Epithelial cell of prostate (primary cell): ENCODE results near the gene CNTNAP5.
"Not testable (repeated sequence)": the region's sequence is repeated elsewhere in the genome, so short reads cannot be mapped to it uniquely, and the experiment has no call there.

Source experiments
- DNase-seq: peaks from one replicate; pipeline ENCODE4 v3.0.0-alpha.2; 2011; ENCODE audit warnings: low read depth, low spot score
- H3K27ac ChIP-seq: fragments of 450-650 bp; 2 replicates; pipeline ENCODE4 v1.5.1; 2017; ENCODE audit warnings: mild to moderate bottlenecking

CNTNAP5 gene

DNA sequence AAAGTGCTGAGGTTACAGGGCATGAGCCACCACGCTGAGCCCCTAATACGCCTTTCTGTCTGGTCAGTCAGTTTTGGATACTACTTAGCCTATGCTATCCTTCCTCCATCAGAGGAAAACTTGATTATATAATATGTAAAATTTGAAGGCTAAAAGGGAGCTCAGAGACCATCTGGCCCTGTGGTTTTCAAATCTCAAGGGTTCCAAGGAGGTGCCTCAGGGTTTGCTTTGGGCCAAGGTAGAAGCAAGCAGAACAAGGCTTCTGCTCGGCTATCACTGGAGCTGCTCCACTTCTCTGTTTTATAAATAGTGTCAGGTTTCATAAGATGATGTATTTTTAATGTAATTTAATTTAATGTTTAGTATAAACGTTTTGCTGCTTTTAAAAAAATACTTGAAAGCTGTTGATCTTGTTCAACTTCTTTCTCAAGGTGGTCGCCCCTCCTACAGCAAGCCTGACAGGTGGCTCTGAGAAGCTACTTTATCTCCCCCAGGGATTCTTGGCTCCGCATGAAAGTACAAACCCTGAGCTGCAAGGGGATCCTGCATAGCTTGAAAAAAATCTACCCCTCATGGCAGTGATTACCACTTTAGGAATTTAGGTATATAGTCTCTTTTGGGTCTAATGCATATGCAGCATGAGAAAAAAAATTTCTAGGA is 290.3 kb downstream of the CNTNAP5 start:
- no peak overlapping the region for H3K27ac ChIP-seq
- DNase-seq: no peak

DNA sequence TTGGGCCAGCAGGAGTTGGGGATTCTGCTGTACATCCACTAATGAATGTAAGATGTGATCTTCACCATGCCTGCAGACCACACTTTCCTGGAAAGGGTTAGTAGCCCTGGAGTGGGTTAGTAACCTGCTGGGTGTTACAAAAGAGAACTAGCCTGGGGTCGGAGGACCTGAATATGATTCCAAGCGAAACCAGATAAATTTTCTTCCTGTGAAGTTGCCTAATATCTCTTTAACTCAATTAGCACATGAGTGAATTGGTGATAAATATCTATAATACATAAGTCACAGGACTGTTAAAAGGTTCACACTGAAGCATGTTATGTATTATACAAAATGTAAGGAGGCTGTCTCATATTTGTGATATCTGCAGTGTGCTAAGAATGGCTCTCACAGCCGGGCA is 291.0 kb downstream of the CNTNAP5 start:
- H3K27ac ChIP-seq: no peak overlapping the region
- no peak for DNase-seq

DNA sequence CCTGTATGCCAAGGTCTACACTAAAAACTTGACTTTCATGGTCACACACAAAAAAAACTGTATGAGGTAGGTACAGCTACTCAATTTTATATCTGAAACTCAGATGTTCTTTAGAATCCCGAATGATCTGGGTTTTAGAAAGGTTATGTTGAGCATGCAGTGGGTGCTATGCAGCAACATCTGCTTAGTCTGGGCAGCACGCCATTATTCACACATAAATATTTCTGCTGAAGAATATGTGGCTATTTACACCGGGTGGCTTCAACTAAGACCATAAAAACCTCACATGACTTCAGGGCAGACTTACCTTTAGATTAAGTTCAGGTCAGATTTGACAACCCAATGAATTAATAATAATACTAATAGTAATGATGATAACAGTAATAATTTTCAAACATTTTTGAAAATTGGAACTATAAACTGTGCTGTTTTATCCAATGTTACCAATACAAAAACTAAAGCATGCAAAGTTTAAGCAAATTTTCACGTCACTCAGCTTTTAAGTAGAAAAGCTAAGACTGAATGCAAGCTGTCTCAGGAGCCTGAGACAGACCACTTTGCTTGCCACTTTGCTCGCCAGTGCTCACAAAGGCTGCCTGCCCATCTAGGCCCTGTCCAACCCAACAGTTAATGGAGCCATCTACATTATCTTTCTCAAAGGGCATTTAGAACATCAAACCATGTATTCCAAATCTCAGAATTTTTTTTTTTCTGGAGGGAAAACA is 292.0 kb downstream of the CNTNAP5 start:
- no peak overlapping the region for H3K27ac ChIP-seq
- DNase-seq: no peak

DNA sequence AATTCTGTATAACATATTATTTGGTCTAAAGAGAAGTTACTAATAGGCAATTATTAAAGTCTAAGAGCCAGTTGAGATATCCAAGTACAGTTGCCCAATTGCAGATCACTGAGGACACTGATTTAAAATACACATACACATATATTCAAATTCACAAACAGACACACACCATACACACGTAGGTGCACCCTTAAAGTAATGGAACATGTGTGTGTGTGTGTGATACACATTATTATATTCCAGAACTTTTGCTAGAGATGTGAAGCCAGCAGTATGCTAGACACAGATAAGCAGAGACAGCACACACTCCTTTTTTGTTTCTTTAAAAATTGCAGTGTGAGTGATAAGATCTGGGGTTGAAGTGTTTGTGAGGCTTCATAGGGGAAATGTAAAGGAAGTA is 292.5 kb downstream of the CNTNAP5 start:
- H3K27ac ChIP-seq: no peak overlapping the region
- no peak for DNase-seq

DNA sequence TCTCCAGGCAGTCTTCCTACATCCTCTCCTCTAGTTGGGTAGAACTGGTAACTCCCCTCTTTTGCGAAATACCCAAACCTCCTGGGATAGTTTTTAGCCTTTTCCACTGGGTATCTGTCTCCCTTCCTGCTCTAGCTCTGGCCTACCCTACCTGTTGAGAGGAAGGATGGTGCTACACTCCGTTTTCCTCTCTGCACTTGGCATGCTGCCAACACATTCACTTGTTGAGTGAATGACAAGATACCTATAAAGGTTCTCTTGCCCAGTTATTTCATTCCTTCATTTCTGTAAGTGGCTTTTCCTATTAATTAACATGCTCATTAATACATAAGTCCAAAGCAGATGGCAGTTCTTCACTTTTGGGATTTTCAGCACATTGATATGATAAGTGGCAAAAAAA is 293.8 kb downstream of the CNTNAP5 start:
- DNase-seq: no peak
- no peak overlapping the region for H3K27ac ChIP-seq

DNA sequence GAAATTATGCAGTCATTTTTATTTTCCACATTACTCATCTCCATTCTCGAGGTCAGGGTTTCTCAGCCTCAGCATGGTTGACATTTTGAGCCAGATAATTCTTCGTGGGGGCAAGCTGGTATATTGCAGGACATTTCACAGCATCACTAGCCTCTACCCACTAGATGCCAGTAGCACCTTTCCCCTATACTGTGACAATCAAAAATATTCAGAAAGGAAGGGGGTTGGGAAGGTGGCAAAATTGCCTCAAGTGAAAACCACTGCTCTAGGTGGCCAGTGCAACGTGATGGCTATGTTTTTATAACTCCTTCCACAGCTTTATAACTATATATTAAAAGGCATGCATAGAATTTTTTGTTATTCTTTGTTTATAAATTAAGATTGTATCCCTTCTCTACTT is 294.5 kb downstream of the CNTNAP5 start:
- no peak for DNase-seq
- H3K27ac ChIP-seq: no peak overlapping the region

DNA sequence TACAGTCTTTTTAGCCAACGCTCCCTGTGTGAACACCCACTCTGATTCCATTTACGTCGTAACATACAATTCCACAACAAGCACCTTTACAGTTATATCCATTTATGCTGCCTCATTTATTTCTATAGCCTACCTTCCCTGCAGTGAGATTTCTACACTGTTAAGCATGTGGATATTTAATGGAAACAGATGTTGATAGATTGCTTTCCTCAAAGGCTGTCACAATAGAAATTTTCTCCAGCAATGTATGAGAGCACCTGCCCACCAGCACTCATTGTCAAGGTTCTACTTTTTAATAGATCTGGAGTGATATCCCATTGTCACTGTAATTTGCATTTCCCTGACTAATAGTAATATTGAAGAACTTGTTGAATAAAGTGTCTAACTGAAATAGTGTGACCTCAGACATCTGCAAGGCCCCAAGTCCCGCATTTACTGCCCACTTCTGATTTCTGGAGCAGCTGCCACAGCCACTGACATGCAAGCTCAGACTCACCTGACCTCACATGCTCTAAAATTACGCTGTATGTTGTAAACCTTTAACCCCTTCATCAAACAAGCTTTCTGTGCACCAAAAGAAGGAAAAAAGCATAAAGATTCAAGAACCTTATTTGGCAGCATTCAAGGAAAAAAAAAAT is 295.1 kb downstream of the CNTNAP5 start:
- H3K27ac ChIP-seq: no peak overlapping the region
- no peak for DNase-seq

DNA sequence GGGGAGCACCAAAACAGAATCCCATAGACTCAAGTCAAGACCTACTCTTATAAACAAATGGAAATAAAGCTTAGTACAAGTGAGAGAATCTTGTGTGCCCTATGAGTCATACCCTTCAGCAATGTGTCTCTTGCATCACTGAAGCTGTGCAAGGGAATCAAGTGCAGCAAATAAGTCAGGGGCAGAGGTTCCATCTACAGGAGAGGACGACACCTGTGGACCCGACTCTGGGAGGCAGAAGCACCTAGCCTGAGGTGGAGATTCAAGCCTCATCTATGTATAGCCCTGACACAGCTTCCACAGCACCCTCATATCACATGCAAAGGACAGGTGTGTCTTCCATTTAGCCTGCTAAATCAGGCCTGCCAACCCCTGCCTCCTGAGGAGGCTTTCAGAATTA is 298.2 kb downstream of the CNTNAP5 start:
- H3K27ac ChIP-seq: no peak overlapping the region
- no peak for DNase-seq

DNA sequence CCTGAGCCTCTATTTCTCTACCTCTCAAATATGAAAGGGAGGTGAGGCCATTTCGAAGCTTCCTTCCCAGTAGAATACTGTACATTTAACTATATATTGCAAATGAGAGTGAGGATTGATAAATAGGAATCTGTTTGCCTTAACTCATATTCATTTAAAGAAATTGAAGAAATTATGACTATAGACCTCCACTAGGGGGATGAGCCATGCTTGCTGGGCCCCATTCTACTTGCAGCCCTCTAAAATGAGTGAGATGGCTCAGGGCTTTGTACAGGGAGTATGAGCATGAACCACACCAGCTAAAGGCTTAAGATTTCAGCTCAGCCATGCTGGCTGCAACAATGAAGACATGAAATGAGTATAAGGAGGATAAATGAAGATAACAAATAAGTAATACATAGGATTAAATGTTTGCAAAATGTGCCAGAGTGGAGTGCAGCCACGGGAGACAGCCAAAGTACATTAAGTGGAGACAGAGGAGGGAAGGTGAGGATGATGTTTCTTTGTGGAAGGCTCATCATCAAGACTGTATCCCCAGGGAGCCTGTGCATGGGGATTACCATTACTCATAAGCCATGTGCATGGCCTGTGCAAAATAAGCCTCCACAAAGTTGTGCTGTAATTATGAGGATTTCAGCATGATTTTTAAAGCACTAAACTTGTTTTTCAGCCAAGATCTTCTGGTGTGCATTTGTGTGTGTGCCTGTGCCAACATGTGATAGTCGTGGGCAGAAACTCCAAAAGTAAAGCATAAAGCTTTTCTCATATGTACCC is 300.8 kb downstream of the CNTNAP5 start:
- no peak overlapping the region for H3K27ac ChIP-seq
- no peak for DNase-seq

DNA sequence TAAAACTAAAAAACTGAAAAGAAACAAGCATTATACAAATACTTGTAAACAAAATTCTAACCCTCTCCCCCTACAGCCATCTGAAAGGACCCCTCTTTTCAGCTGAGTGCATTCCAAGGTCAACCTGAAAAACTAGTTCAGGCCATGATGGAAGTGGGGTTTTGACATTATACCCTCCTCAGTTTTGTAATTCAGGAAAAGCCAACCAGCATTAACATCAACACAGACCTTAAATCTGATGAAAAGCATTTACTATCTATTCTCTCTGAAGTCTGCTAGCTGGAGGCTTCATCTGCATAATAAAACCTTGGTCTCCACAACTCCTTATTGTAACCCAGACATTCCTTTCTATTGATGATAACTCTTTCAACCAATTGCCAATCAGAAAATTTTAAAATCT is 302.2 kb downstream of the CNTNAP5 start:
- no peak for DNase-seq
- H3K27ac ChIP-seq: no peak overlapping the region

DNA sequence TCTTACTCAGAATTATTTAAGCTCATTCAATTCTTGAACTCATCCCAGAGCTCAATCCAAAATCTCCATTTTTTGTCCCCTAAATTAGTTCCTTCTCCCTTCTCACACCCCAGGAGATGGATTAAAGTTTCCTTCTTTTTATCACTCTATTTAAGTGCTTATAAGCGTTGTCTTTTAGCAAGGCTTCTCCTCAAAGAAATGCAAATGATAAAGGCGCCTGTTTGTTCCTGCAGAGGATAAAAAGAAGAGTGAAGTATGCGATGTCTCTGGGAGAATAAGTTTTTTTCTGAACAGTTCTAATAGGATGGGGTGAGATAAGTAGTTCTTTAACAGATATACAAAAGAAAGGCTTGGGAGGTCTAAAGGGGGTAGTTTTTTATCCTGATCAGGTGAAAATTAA is 303.3 kb downstream of the CNTNAP5 start:
- no peak for DNase-seq
- H3K27ac ChIP-seq: no peak overlapping the region

DNA sequence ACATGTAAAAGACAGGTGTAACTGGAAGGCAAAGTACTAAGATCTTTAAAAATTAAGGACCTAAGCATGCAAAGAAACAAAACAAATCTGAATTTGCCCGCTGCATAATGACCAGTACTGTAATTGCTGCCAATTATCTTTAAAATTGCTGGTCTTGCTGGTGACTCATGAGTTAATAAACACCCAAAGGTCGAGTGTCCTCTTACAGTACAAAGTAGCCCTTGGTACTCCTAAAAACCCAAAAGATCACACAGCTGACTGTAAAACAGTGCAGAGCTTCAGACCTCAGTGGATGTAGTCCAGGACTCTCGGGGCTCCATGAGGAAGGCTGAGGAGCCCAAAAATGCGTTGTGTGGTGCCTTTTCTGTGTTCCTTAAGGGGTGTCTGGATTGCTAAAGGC is 308.7 kb downstream of the CNTNAP5 start:
- DNase-seq: no peak
- no peak overlapping the region for H3K27ac ChIP-seq

DNA sequence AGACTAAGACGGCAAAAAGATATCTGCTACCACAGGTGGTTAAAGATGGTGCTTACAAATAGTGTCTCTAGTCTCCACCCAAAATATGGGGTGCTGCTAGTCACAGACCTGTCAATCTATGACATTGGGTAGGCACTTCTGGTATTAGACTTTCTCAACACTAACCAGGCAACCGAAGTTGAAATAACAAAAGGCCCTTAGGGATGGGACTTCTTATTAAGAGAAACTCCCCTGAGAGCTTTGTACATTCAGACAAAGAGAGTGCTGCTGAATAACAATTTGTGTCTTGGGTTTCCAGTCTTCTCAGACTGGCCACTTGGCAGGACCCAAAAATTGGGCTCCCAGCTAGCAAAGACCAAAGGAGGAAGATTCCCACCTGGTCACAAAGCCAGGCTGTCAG is 310.0 kb downstream of the CNTNAP5 start:
- no peak overlapping the region for H3K27ac ChIP-seq
- no peak for DNase-seq

DNA sequence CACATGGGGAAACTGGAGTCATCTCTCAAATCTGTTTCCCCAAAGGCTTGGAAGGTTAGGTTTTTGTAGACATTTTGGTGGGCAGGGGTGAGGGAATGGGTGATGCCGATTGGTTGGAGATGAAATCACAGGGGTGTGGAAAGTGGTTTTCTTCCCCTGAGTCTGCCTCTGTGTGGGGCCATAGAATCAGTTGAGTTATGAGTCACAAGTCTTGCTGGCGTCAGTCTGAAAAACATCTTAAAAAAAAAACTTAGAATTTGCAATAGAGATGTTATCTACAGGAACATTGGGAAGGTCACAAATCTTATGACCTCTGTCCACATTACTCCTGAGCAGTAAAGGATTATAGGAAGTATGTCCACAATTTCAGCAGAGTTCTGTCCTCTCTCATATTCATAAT is 314.6 kb downstream of the CNTNAP5 start:
- no peak overlapping the region for H3K27ac ChIP-seq
- no peak for DNase-seq

DNA sequence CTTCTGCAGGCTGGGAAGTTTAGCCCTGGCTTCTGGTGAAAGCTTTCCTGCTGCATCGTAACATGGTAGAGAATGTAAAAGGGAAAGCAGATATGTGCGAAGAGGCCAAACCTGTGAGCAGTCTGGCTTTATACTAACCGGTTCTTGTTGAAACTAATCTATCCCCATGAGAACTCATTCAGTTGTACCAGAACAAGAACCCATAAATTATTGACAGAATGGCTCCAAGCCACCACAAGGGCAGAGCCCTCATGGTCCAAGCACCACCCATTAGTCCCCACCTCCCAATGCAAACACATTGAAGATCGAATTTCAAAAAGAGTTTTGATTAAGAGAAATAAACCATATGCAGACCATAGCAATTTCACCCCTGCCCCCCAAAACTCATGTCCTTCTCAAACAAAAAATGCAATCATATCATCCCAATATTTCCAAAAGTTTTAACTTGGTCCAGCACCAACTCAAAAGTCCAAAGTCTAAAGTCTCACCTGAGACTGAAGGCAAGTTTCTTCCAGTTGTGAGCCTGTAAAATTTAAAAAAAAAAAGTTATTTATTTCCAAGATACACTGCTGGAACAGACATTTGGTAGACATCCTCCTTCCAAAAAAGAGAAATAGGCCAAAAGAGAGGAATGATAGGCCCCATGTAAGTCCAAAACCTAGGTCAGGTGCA is 318.9 kb downstream of the CNTNAP5 start:
- H3K27ac ChIP-seq: no peak overlapping the region
- DNase-seq: no peak

DNA sequence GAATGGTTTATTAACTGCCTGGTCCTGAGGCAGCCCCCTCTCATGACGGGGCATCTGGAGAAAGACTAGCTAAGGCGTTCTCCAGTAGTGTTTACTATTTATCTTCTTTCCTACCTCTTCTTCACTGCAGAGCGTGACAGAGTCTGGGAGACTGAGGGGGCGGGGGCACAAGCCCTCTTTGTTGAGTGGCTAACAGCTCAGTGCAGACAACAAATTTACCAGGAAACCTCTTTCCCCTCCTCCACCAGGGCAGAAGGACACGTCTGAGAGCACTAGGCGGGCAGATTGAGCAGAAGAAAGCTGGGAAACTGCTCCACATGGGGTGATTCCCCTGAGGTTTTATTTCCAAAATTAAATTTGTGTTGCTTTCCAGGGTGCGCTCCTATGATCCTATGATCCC is 322.1 kb downstream of the CNTNAP5 start:
- H3K27ac ChIP-seq: no peak overlapping the region

DNA sequence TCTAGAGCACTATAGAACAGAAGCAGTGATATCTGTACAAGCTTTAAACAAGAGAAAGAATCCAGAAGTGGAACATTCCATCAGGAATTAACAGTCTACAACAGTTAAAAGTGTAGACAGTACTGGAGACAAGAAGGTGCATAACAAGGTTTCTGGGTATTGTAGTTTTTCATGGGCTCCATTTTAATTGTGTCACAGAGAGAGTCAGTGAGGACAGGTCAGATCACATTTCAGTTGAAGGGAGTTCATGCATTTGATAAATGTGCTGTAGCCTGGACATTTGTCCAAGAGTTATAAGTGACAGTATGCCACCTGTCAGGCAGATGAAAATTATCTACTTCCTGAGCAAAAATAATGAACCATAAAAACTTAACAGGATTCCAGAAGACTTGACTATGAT is 328.6 kb downstream of the CNTNAP5 start:
- no peak for DNase-seq
- H3K27ac ChIP-seq: no peak overlapping the region

More for the DNA sequence above, 322.1 kb downstream of the CNTNAP5 start:
- DNase-seq: no peak

DNA sequence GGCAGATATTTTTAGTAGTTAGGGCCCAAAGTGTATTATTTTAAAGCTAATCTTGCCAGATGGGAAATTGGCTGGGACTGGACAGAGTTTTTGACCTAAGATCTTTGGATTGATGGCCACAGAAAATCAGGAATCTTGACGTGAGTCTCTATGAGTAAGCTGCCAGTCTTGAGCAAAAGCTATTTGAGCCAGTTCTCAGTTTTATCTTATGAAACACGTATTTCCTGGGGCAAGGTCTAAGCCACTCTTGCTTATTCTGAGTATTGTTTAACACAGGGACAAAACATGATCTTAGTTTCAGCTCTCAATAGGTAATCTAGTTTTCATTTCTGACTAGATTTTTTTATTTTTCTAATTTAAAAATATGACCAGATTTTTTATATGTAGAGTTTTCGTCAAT is 329.4 kb downstream of the CNTNAP5 start:
- H3K27ac ChIP-seq: no peak overlapping the region
- no peak for DNase-seq

DNA sequence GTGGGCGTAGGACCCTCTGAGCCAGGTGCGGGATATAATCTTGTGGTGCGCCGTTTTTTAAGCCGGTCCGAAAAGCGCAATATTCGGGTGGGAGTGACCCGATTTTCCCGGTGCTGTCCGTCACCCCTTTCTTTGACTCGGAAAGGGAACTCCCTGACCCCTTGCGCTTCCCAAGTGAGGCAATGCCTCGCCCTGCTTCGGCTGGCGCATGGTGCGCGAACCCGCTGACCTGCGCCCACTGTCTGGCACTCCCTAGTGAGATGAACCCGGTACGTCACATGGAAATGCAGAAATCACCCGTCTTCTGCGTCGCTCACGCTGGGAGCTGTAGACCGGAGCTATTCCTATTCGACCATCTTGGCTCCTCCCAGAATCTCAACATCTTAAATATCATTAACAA is 336.9 kb downstream of the CNTNAP5 start:
- not testable (repeated sequence) for H3K27ac ChIP-seq, DNase-seq

DNA sequence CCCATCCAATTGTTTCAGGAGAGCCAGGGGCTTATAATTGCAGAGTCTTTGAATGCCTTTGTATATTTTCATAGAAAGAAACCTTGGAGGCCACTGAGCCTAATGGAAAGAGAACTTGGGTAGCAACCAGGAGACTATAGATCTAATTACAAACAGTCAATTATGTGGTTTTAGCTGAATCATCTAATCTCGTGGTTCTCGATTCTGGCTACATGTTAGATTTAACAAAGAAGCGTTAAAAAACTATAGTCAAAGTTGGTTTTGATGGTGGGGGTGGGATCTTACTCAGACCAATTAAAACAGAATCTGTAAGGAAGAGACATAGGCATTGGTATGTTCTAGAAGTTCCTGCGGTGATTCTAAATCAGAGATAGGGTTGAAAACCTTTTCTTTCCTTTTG is 344.1 kb downstream of the CNTNAP5 start:
- no peak for DNase-seq
- no peak overlapping the region for H3K27ac ChIP-seq
